GM18505 (cell line): ENCODE measurements around the gene ROPN1L.
"Not testable (repeated sequence)": the region's sequence is repeated elsewhere in the genome, so short reads cannot be mapped to it uniquely, and the experiment has no call there.

Source experiments
- ATAC-seq: cut with Tn5 transposase; IDR thresholded peaks from one replicate; pipeline ENCODE4 v1.9.1; 2021; ENCODE audit not compliant: unreplicated experiment
- POLR2A ChIP-seq: IDR thresholded peaks from 4 replicates; pipeline ENCODE4 v1.6.1; 2011; ENCODE audit warnings: borderline replicate concordance; ENCODE audit not compliant: insufficient read depth, insufficient read length; ENCODE audit errors: extremely low read depth

The ROPN1L gene

GRCh38 chr5:10486511-10487344 is 45.0 kb downstream of the ROPN1L start:
- no peak for TF ChIP-seq POLR2A
- ATAC-seq, result no peak

DNA sequence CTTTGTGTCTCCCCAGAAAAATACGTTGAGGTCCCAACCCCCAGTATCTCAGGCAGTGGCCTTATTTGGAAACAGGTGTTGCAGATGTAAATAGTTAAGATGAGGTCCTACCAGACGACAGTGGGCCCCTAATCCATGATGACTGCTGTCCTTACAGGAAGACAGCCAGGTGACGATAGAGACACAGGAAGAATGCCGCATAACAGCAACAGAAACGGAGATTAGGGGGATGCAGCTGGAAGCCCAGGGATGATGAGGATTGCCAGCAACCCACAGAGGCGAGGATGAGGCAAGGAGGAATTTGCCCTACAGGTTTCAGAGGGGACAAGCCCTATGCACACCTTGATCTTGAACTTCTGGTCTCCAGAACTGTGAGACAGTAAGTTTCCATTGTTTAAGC is 46.5 kb downstream of the ROPN1L start:
- no peak for ATAC-seq
- TF ChIP-seq POLR2A, result no peak

- ATAC-seq, result peak; percentile 90
- TF ChIP-seq POLR2A, result no peak
Observed at GRCh38 chr5:10489810-10490426, 48.2 kb downstream of the ROPN1L start.

- ATAC-seq, result no peak
- TF ChIP-seq POLR2A, result no peak
Observed at GRCh38 chr5:10490927-10491672, 49.4 kb downstream of the ROPN1L start.

- ATAC-seq, result no peak
- no peak for TF ChIP-seq POLR2A
Observed at GRCh38 chr5:10491673-10492026, 50.0 kb downstream of the ROPN1L start.

- TF ChIP-seq POLR2A, result no peak
- no peak for ATAC-seq
Observed at GRCh38 chr5:10493884-10494283, 52.2 kb downstream of the ROPN1L start.

GRCh38 chr5:10494497-10494896 is 52.8 kb downstream of the ROPN1L start:
- not testable (repeated sequence) for ATAC-seq

- ATAC-seq, result no peak
- TF ChIP-seq POLR2A, result no peak
Observed at GRCh38 chr5:10497554-10497953, 55.9 kb downstream of the ROPN1L start.

GRCh38 chr5:10498350-10498749 is 56.7 kb downstream of the ROPN1L start:
- no peak for ATAC-seq
- TF ChIP-seq POLR2A, result no peak

DNA sequence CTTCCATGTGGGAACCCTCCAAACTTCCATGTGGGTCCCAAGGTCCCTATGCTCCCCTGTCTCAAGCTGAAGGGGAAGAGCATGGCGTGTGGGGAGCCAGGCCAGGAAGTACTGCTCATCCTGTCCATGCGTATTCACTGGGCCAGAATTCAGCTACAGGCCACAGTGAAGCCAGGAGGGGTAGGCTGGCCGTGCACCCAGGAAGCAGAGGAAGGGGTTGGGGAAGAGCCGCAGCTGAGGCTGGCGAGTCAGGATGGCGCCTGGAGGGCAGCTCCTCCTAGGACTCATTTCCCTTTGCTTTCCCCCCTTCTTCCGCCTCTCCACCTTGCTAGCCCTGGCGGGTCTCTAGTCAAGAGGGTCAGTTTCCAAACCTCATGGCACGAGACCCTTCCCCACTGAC is 57.4 kb downstream of the ROPN1L start:
- ATAC-seq, result no peak
- no peak for TF ChIP-seq POLR2A

- no peak for ATAC-seq
- TF ChIP-seq POLR2A, result no peak
Observed at GRCh38 chr5:10499776-10500175, 58.1 kb downstream of the ROPN1L start.

GRCh38 chr5:10500669-10501068 is 59.0 kb downstream of the ROPN1L start:
- no peak for TF ChIP-seq POLR2A
- no peak for ATAC-seq

DNA sequence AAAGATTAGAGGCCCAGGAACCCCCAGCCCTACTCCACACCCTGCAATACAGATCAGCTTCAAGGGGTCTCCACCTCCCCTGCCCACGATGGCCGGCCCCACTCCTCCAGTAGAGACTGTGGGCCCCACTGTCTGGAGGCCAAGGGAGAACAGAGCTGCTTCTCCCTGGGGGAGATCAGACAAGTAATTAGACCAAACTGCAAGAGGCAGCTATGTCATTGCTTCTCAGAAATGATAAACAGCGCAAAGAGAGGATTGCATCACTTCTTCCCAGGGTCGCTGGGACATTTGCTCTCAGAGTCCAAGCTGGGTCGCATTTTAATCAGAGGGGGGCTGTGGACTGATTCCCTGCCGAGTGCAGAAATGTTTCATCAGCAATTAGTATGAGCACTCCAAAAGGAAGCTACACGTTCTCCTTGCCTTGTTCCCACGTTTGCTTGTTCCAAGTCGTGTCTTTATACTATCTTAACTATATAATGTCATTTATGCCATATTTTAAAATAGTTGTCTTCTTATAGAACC is 59.9 kb downstream of the ROPN1L start:
- no peak for TF ChIP-seq POLR2A
- ATAC-seq, result no peak
